IPS-18c (cell line): Measurements from ENCODE around the gene IVNS1ABP.
"Not testable (repeated sequence)": the region's sequence is repeated elsewhere in the genome, so short reads cannot be mapped to it uniquely, and the experiment has no call there.

Experiments
- H3K4me3 ChIP-seq: 2 replicates; pipeline ENCODE4 v1.7.0; 2013; ENCODE audit warnings: low read depth, mild to moderate bottlenecking, low read length, moderate library complexity; ENCODE audit not compliant: insufficient read depth
- H3K9me3 ChIP-seq: one replicate; pipeline ENCODE4 v1.6.1; 2013; ENCODE audit warnings: mild to moderate bottlenecking, low read length, moderate library complexity; ENCODE audit not compliant: control insufficient read depth, insufficient read depth

The IVNS1ABP gene

DNA sequence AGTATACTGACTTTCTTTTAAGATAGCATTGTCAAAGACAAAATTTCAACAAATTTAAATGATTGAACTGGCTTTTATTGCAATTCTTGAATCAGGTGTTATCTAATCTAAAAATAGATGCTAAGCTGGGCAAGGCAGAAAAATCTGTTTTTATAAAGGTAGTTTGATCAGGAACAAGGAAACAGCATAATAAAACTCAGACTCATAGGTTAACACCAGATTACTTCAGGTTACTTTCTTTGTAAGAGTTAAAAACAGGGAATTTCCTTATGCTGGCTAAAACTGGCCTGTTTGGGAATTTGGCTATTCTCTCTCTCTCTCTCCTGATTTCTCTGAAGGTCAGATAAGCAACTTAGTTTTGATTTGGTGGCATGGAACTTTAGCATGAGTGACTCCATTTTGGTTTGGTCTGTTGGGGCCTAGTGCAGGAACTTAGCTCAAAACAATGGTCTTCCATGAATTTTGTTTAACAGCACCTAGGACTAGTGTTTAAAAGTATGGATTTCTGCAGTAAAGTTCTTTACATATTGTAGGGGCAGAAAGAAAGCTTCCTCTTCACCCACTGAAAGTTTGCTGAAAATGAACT, 24.2 kb upstream of the IVNS1ABP start:
- no peaks in the 10 kb centered on the region for H3K9me3 ChIP-seq
- H3K4me3 ChIP-seq, result no peak overlapping the region

DNA sequence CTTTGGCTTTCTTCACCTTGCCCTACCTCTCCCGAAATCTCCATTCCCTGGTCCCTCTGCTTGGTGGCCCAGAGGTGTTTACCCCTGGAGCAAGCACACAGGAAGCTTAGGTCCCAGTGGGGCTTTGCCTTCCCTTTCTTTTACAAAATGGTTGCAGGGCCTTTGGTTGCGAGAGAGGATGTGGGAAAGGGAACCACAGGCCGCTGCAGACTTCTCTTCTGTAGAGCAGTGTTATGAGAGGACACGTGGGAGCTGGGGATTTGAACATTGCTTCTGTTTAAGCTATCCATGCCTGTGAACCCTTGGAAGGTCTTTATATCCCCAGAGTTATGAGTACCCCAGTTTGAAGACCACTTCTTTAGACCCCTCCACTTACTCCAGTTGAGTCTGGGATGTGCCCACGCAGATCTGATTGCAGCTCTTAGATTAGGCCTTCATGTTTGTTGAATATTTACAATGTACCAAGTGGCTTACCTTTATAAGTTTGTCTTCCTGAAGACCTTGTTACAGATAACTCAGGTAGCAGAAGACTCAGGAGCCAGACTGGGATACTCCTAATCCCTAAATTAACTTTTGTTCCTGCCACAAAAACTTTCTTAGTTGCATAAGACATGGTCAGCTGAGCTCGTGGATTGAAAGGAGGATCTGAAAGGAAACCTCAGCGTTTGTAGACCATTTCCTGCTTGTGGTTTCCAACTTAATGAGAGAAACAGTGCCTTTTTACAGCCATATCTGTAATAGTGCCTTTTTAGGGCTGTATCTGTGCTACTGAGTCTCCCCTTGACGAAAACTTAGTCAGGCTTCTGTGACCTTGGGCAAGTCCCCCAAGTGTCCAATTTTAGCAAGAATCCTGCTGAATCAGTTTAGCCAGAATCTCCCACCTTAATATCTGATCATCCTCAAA, 21.9 kb upstream of the IVNS1ABP start:
- no peaks in the 10 kb centered on the region for H3K9me3 ChIP-seq

DNA sequence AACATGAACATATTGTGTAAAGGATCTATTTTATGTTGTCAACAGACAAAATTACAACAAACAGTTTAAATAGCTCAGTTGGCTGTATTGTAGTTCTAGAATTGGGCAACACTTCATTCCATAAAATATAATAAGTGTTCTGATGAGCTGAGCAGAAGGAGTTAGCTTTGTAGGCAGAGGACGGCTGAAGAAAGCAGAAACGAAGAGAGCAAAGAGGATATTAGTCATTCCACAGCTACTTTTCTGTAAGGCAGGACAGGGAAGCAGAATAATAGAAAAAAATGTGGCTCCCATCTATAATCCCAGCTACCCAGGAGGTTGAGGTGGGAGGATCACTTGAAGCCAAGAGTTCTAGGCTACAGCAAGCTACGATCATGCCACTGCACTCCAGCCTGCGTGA, 20.2 kb upstream of the IVNS1ABP start:
- no peaks in the 10 kb centered on the region for H3K9me3 ChIP-seq
- H3K4me3 ChIP-seq, result no peak overlapping the region

More for the DNA sequence above, 21.9 kb upstream of the IVNS1ABP start:
- H3K4me3 ChIP-seq, result no peak overlapping the region

DNA sequence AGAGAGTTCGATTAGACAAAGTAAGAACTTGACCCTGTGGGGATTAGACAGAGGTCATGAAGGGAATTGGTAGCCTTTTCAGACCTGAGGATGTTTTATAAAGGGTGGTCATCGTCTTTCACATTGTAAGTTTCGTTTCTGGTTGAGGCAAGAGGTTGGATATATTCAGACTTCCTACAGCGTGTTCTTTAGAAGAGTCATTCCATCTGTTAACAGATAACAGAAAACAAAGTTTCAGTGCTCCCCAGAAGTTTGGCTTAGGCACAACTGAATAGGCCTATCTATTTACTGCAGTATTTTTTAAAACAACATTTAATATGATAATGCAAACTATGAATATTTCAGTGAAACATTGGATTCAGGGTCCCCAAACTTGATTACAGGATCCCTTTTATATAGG, 17.1 kb upstream of the IVNS1ABP start:
- no peak overlapping the region for H3K4me3 ChIP-seq

DNA sequence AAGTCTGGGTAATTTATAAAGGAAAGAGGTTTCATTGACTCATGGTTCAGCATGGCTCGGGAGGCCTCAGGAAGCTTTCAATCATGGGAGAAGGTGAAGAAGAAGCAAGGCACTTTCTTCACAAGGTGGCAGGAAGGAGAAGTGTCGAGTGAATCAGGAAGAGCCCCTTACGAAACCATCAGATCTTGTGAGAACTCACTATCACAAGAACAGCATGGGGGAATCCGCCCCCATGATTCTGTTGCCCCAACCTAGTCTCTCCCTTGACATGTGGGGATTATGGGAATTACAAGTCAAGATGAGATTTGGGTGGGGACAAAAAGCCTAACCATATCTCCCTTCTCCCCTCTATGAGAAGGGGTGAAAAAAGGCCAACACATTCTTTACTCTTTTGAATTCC, 11.2 kb upstream of the IVNS1ABP start:
- Histone ChIP-seq H3K4me3 (no peak overlapping the region), H3K9me3 (no peaks in the 10 kb centered on the region)

More for the DNA sequence above, 17.1 kb upstream of the IVNS1ABP start:
- H3K9me3 ChIP-seq, result no peaks in the 10 kb centered on the region

DNA sequence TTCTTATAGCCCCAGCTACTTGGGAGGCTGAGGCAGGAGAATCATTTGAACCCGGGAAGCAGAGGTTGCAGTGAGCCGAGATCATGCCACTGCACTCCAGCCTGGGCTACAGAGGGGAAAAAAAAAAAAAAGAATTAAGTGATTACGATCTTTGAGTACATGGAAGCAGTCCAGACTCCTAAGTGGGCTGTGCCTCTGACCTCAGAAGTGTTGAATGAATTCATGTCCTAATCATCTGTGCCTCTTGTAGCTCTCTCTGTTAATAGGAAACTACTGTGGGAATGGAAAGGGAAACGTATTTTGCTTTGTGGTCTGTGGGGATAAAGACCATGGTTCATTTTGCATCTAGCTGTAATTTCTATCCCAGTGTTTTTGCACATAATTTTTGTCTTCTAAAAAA, 8.4 kb upstream of the IVNS1ABP start:
- Histone ChIP-seq H3K9me3 (no peaks in the 10 kb centered on the region), H3K4me3 (no peak overlapping the region)

DNA sequence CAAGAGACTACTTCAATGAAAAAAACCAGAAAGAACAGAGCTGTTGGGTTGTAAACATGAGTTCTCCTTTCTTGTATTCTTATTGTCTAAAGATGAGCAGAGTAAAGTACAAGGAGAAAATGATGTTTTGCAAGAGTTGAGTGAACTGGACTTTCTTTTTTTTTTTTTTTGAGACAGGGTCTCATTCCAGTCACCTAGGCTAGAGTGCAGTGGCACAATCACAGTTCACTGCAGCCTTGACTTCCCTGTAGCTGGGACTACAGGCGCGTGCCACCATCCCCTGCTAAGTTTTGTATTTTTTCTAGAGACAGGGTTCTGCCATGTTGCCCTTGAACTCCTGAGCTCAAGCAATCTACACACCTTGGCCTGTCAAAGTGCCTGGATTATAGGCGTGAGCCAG, 7.1 kb upstream of the IVNS1ABP start:
- no peak overlapping the region for H3K4me3 ChIP-seq
- H3K9me3 ChIP-seq, result no peaks in the 10 kb centered on the region

DNA sequence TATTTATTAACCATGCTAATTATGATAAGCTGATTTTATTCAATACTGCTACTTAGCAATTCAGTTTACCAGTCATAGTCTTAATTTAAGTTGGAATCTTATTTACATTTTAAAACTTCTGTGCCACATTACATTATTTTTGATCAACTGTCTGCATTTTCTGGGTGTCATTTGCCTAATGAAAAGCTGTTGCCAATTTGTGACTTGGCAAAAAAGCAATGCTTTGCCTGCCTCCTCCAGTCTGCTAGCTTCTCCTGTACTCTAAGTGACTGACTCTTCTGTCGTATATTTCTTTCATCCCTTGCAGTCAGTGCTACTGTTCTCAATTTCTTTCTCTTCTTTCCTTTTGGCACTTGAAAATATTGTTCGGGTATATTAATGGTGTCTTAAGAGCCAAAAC, 5.6 kb upstream of the IVNS1ABP start:
- no peak overlapping the region for H3K4me3 ChIP-seq
- no peaks in the 10 kb centered on the region for H3K9me3 ChIP-seq

DNA sequence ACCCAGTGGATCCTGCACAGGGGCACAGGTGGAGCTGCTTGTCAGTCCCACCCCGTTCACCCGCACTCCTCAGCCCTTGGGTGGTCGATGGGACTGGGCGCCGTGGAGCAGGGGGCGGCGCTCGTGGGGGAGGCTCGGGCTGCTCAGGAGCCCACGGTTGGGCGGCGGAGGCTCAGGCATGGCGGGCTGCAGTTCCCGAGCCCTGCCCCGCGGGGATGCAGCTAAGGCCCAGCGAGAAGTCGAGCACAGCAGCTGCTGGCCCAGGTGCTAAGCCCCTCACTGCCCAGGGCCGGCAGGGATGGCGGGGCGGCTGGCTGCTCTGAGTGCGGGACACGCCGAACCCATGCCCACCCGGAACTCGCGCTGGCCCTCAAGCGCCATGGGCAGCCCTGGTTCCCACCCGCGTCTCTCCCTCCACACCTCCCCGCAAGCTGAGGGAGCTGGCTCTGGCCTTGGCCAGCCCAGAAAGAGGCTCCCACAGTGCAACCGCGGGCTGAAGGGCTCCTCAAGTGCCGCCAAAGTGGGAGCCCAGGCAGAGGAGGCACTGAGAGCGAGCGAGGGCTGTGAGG, 4.7 kb upstream of the IVNS1ABP start:
- not testable (repeated sequence) for H3K4me3 ChIP-seq, H3K9me3 ChIP-seq

DNA sequence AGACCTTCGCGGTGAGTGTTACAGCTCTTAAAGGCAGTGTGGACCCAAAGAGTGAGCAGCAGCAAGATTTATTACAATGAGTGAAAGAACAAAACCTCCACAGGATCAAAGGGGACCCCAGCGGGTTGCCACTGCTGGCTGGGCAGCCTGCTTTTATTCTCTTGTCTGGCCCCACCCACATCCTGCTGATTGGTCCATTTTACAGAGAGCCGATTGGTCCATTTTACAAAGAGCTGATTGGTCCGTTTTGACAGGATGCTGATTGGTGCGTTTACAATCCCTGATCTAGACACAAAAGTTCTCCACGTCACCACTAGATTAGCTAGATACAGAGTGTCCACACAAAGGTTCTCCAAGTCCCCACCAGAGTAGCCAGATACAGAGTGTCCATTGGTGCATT, 4.1 kb upstream of the IVNS1ABP start:
- not testable (repeated sequence) for H3K9me3 ChIP-seq, H3K4me3 ChIP-seq

DNA sequence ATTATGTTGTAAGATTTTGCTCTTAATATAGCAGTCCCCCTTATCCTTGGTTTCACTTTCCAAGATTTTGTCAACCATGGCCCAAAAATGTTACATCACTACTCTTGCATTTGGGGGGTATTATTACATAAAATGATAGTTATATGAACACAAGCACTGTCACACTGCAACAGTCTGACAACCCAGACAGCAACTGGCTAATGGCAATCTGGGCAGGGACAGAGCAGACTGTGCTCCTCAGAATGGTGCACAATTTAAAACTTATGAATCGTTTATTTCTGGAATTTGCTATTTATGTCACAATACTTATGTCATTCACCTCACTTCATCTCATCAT, 2.1 kb upstream of the IVNS1ABP start:
- no peaks in the 10 kb centered on the region for H3K9me3 ChIP-seq
- no peak overlapping the region for H3K4me3 ChIP-seq

DNA sequence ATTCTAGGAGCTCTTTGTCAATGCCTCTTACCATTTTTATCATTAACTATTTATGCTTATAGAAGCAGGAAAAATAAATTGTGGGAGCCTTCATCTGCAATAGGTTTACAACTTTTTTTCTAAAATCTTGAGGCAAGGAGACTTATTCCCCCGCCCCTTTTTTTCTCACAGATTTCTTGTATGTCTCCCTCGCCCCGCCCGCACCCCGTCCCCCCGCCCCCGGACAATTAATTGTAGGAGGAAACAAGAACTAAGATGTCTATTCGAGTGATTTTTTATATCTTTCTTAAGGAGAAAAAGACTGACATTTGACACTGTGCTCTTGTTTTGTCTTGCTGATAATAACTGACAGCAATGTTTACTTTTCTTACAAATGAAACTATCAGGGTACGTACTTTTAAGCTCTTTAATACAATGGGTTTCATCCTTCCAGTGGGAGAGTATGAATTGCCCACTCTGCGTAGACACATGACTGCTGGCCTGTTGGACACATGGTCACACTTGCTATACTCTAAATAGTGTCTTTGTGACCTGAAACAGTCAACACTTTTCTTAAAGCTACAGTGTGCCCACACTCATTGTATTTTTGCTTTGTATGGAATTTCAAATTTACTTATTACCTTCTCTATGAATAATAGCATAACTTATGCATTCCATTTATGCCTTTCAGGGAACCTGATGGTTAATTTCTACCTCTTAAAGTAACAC, 1.5 kb upstream of the IVNS1ABP start:
- Histone ChIP-seq H3K4me3 (0 out of 2 replicates have a peak overlapping the region, but pooled peaks have one; percentile 60), H3K9me3 (no peaks in the 10 kb centered on the region)

DNA sequence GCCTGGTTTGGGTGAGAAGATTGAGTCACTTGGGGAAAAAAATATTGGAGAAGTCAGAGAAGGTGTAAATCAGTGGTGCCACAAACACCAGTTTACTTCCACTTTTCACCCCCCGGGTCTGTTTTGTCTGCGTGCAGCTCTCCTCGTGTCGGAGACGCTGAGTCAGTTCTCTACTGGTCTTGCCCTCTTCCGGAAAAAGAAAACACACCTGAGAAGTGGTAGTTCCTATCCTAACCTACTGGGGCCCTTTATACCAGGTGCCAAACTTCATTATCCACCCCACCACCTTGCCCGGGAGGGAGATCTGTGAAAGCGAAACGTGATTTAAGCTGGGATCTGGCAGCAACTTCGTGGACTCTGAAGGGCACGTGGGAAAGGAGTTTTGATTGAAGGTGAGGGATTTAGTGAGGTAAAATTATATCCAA, 855 bp upstream of the IVNS1ABP start:
- Histone ChIP-seq H3K9me3 (no peaks in the 10 kb centered on the region), H3K4me3 (peak overlapping the region; percentile 60)

DNA sequence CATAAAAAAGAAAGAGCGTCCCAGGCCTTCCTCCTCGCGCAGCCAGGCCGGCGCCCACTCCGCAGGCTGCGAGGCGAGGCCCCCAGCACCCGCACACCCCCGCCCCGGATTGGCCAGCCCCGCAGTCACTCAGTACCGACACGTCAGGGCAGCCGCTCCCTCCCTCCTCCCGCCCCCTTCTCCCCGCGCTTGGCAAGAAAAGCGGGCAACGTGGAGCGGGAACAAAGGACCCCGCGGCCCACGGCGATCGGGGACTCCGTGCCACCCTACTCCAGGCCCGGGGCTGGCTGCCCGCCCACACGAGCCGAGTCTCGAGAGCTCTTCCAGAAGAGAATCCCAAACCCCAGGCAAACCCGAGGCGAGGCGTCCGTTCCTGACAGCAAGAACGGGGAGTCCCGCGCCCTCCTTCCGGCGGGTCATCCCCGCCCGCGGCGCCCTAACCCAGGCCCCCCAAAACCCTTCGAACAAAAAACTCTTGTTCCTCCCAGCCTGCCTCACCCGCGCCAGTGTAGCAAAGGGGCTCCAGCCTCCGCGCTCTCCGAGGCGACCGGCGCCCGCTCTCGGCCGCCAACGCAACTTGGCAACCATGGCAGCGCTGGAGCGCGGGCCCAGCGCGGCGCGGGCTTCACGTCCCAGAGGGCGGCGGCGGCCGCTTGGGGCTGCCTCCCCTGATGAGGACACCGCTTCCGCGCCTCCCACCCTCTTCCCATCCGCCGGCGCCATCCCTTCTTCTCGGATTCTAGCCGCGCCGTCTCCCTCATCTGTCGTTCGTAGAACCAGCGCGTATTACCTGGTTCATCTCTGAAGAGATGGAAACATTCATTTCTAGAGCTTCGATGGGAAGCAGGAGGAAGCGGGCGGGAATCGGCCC, 645 bp downstream of the IVNS1ABP start:
- no peaks in the 10 kb centered on the region for H3K9me3 ChIP-seq
- peak overlapping the region; percentile 88 for H3K4me3 ChIP-seq

DNA sequence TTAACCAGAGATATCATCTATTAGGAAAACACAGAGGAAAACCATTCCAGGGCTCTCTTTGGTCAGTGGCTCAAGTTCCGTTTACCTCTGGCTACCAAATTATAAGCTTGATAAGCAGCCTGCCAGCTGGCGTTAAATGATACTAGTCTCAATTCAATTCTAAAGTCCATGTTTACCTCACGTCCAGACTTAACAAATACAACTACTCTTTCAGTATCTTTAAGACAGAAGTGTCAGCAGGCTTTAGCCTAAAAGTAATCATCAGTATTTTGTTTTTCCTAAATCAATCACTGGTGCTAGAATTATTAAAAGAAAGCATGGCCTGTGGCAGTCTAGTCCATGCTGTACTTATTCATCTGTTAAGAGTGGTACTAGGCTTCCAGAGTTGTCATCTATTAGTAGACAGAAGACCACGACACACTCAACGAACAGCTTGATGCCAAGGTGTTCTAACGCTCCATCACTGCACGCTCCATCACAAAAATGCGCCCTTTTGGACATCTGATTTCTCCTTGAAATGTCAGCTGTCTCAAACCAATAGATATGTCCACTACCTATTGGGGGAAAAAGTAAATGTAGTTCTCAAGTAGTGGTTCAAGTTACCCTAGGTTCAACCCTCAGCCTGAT, 1.5 kb downstream of the IVNS1ABP start:
- Histone ChIP-seq H3K4me3 (peak overlapping the region; percentile 88), H3K9me3 (no peaks in the 10 kb centered on the region)

DNA sequence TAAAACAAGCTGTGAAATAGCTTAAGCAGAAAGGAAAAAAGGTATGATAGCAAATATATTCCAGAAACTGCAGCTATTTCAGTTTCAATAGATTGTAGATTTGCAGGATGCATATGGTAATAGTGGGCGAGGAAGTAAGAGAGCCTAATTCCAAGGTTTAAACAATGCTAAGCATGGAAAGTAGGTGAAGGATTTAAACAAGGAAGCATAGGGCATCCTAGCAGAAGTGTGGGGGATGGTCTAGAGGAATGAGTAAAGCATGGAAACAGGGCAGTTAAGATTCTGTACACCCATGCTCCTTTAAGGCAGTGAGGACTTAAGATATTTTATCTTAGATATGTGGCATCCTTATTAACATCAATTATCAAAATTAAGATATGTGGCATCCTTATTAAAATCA, 2.6 kb downstream of the IVNS1ABP start:
- no peaks in the 10 kb centered on the region for H3K9me3 ChIP-seq
- peak overlapping the region; percentile 28 for H3K4me3 ChIP-seq
